HG03520 (cell line): ENCODE measurements around the gene RASL12.
"Not testable (repeated sequence)": the region's sequence is repeated elsewhere in the genome, so short reads cannot be mapped to it uniquely, and the experiment has no call there.

ENCODE experiments used
- ATAC-seq: cut with Tn5 transposase; IDR thresholded peaks from one replicate; pipeline ENCODE4 v1.9.1; 2021; ENCODE audit warnings: mild to moderate bottlenecking, moderate library complexity; ENCODE audit not compliant: unreplicated experiment

Gene RASL12

DNA sequence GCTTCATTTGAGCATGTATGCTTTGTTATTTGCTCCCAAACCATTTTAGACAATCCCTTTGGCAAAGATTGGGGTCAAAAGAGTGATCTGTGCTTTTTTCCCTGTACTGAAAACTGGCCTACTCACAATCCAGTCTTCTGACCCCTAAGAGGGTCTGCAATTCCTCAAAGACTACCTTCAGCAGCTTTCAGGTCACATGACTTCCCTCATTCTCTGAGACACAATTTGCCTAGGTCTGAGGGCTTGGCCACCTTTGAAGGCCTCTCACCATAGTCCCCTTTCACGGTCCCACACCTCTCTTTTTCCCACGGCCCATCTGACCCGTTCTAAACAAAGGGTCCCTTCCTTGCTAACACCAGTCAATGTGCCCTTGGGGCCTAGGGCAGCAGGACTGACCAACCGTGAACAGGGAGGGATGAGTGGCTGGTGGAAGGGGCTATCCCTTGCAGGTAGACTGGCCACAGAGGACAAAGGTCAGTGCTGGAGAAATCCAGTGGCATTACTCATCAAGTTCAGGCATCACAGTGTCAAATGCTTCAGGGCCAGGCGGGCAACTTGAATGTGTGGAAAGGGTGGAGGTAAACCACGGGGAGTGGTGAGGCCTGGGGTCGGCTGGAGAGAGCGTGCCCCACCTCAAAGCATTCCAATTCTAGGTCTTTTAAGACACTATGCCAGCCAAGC is 10.8 kb downstream of the RASL12 start:
- no peak for ATAC-seq

DNA sequence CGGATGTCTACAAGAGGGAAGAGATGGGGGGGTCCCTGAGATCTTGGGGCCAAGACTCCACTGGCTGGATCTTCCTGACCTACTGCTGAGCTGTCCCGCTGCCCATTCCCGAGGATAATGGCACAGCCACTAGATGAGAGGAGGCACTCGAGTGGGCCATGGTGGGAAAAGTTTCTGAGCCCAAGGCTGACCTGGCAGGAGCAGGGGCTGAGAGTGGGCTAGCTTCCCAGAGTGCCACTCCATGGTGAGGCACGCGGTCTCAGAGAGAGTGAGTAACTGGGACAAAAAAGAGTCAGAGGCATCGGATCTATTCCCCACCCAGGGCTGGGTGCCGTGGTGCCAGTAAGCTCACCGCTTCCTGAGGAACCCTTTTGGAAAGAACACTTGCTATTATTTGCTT is 11.7 kb downstream of the RASL12 start:
- no peak for ATAC-seq

DNA sequence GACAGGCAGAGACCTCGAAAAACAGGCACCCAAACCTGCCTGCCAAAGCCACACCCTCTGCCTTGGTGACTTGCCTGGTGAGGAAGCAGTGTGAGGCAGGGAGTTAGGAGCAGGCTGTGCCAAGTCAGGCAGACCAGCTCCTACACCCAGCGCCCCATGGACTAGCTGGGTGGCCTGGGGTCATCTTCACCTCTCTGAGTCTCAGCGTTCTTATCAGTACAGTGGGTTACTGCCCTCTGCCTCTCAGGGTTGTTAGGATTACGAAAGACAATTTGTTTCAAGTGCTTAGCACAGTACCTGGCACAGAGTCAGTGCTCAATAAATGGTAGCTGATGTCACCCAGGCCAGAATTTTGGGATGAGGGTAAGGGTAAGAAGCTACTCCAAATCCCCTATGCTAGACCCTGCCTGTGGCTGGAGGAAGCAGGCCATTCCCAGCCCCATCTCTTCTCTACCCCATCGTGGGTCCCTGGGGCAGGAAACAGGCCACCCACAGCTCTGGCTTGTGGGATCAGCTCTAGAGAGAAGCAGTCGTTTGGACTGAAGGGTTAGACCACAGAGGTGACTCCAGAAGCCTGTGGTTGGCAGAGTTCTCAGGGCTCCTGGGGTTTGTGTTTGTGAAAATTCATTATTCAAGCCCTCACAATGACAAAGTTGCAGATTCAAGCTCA is 12.5 kb downstream of the RASL12 start:
- ATAC-seq: no peak

DNA sequence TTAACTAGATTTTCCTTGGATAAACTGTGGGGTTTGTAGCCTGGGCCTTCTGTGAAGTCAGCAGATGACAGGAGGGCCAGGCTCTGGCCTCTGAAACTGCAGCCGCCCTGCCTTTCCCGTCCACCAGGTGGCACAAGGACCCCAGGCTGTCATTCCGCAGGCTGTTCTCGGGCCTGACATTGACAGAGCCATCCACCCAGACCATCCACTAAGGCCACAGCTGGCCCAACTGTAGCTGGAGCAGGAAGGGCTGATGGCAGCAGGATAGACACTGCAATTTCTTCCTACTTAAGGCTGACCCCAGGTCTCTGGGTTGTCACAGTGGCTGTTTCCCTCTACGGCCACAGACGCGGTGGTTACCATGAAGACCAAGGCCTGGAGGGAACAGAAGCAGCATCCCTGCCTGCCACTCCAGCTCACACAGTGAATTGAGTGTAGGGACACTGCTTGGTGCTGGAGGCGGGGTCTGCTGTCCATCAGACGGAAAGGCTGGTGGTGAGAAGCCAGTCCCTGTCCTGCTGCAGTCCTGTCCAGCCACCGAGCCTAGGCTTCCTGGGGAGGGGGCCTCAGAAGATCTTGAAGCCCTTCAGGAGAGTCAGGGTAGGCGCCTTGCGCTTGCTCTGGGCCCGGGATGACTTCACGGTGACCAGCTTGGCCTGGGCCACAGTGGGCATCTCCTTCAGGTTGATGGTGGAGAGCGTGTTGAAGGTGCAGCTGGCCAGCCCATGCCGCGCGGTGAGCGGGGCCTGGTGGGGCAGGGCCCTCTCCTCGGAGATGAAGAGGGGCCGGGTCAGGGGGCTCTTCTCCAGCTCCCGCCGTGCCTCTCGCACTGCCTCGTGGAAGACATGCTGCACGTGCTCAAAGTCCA is 13.2 kb downstream of the RASL12 start:
- no peak for ATAC-seq

DNA sequence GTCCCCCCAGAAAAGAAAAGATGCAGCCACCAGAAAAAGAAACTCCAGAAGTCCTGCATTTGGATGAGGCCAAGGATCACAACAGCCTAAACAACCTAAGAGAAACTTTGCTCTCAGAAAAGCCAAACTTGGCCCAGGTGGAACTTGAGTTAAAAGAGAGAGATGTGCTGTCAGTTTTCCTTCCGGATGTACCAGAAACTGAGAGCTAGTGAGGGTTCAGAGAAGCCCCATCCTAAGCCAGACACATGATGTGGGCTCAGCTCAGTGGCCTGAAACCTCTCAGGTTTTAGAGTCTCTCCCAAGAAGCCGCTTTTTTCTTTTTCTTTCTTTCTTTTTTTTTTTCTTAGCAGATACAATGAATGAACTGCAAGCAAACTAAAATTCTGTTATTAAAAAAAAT is 14.8 kb downstream of the RASL12 start:
- no peak for ATAC-seq

DNA sequence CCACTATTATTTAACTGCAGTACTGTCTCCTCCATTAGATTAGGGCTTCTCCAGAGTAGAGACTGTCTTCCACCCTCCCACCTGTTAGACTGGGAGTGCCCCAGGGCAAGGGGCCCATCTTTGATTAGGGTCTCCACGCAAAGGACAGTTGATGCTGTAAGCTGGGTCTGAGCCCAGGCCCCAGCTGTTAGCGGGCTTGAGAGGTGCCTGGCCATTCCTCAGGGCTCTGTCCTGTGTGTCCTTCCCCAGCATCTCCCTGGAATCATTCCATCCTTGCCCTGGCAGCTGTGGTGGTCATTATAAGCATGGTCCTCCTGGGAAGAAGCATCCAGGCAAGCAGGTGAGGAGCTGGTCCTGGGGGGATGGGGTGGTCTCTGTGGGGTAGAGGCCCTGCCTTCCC is 16.5 kb downstream of the RASL12 start:
- no peak for ATAC-seq

DNA sequence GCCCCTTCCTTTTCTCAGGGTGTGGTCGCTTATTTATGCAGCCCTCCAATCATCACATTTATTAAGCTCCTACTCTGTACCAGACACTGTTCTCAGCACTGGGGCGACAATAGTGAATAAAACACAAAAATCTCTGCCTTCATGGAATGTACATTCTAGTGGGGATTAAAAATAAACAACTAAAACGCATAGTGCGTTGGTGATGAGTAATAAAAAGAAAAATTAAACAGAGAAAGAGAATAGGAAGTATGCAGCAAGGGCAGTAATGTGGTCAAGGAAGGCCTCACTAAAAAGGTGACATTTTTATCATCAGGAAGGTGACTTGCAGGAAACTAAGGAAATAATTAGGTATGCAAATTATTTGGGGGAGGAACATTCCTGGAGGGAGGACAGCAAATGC is 17.5 kb downstream of the RASL12 start:
- ATAC-seq: no peak

DNA sequence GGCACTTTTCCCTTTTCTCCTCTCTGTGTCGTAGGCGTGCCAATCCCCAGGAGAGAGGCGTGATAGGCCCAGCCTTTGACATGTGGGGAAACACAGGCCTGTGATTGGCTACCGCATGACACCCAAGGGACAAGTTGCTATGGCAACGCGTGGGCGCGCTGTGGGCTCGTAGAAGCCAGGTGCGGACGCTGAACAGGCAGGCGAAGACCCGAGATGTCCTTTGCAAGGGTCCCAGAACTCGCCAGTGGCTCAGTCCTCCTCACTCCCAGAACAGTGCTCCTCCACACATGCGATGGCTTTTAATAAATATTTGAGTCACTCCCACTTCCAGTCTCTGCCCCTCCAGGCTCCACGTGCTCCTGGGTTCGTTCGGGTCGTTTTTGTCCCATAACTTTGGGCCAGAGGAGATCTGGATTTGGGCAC is 18.4 kb downstream of the RASL12 start:
- ATAC-seq: peak; percentile 83

DNA sequence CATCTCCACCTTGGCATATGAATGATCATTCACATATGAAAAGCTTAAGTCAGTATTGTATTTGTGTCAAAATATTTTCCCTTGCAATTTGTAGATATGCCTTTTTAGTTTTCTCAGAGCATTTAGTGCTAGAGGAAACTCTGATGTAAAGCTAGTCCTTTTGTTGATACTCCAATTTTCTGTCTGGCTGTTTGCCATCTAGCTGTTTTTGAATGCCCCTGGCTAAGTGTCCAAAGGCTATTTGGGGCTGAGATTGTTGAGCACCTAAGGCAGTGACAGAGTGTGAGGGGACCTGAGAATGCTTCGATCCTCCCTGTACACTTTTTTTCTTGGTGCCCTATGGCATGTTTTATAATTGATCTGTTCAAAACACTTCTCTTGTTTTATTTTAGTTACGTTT is 19.6 kb downstream of the RASL12 start:
- ATAC-seq: no peak

DNA sequence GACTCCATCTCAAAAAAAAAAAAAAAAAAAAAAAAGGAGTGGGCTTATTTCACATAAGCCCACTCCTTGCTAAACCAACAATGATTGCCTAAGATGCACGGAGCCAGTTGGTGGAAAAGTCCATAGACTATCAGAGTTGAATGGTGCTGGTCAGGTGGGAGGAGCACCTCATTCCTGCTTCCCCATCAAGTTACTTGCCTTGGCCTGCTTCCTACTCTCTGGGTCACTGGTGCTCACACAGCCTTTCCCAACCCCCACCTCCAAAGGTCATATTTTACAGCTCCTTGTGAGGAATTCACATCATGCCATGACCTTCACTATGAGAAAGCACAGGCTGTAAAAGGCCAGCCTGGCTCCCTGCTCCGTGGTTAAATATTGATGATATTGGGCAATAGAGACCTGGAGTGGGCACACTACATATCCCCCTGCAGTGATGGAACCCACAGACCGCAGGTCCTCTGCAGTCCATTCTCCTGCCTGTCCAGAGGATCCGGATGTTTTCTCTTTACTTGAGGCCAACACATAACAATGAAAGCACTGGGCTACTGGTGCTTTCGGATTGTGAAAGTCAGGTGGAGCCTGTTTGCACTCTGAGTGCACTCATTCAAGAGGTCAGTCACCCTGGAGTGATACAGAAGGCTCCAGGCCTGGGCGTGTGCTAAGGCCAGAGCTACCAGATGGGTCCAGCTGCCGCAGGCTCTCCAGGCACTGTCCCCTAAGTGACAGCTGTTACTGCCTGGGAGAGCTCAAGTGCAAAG is 22.9 kb downstream of the RASL12 start, which contains the start of gene SLC51B:
TSS of gene SLC51B (plus strand) at position 664 of the 758 bp plus-strand sequence. CDS start 4,618 bp downstream, outside the sequence.
- no peak for ATAC-seq

DNA sequence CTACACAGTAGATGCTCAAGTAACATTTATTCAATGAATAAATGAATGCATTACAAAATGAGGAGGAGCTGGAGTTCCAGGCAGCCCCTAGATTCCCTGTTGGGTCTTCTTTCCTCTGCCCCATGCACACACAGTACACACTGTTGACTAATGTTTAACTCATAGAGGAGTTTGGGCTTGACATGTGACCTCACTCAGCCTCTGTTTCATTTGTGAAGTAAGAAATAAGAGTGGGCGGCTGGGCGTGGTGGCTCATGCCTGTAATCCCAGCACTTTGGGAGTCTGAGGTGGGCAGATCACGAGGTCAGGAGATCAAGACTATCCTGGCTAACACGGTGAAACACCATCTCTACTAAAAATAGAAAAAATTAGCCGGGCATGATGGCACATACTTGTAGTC is 23.6 kb downstream of the RASL12 start:
- ATAC-seq: not testable (repeated sequence)

DNA sequence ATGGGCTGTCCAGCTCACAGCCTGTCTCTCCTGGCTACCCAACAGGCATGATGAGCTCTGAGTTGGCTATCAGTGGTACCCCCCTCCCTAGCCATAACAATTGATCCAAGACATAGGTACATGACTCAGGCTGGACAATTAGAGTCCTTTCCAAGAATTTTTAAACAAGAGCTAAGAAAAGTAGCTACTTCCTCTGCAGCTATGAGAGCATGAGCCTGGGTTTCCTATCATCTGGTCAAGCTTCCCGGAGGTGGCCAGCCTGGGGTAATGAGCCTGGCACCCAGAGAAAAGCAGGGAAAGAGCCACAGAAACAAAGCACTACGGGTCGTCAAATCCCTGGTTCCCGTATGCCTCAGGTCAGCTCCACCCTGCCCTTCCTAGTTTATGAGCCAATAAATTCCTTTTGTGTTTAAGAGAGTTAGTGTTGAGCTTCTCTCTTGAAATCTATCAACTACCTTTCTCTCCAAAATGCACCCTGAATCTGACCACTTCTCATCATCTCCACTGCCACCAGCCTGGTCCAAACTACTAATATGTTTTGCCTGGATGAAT is 24.9 kb downstream of the RASL12 start:
- no peak for ATAC-seq

DNA sequence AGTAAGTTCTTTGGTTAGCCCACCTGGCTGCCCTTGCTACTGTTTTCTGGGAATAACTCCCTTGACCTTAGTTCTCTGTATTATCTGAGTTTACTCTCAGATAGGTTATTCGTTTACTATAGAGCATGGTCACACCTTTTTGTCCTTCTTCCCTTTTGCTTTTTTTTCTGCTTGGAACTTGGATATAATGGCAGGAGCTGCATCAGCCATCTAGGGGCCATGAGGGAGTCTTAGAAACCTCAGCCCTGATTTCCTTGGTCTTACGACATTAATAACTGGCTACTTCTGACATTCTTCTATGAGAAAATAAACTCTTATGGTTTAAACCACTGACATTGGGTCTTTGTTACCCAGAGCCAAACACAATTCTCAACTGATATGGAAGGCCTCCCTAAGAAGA is 26.0 kb downstream of the RASL12 start:
- ATAC-seq: no peak

DNA sequence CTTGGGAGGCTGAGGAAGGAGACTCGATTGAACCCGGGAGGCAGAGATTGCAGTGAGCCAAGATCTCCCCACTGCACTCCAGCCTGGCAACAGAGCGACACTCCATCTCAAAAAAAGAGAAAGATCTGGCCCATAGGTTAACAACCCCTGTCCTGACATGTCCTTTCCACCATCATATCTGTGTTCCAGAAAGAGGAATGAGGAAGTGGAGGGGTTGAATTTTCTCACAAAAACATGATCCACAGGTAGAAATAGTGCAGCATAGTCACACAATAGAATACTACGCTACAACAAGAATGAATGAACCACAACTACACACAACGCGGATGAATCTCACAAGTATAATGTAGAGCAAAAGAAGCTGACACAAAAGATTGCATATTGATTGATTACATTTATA is 27.3 kb downstream of the RASL12 start:
- no peak for ATAC-seq

DNA sequence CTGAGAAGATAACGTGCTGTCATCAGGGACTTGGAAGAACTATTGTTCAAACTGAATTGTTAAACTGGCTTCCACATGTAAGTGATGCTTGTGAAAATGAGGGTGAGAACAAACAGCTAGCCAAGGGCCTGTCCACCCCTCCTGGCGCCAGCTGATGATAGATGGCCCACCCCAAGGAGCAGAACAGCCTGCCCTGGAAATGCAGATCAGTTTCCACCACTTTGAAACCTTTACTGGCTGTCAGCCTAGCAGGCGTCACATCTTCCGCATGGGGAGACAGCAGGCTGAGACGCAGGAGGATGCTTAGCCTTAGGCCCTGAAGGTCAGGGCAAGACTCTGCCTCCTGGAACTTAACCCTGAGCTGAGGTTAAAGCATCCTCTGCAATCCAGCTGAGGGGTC is 29.0 kb downstream of the RASL12 start:
- no peak for ATAC-seq

DNA sequence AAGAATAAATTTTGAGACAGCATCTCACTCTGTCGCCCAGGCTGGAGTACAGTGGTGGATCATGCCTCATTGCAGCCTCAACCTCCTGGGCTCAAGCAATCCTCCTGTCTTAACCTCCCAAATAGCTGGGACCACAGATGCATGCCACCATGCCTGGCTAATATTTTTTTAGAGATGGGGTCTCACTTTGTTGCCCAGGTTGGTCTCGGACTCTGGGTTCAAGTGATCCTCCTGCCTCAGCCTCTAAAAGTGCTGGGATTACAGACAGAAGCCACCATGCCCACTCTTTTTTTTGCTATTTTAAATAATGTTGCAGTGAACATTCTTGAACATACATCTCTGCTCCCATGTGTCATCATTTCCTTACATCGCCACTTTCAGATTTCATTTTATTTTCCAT is 29.4 kb downstream of the RASL12 start:
- no peak for ATAC-seq

DNA sequence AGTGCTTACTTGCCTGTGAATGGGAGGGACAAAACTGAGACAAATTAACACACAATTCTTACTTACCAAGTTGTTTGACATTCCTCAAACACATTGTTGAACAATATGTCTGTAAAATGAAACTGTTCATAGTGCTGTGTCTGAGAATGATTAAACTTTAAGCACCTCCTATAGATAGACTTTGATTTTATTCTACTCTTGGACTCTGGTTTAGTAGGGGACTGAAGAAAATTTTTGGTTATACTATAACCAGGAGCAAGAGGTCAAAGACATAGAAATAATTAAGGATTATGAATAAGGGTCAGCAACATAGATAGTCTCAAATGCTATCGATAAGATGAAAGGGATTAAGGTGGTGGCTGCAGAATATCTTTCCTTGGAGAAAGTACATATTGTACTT is 30.5 kb downstream of the RASL12 start:
- no peak for ATAC-seq

DNA sequence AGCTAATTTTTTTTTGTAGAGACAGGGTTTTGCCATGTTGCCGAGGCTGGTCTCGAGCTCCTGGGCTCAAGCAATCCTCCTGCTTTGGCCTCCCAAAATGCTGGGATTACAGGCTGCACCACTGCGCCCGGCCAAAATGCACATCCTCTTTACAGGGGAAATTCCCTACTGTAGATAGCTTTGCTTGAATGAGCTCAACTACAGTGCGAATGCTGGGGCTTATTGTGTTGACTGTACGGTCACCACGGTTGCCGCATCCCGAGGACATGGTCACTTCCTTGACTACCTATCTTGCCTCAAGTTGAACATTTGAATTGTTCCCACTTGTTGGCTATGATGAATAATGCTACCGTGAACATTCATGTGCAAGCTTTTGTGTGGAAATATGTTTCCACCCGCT is 33.1 kb downstream of the RASL12 start:
- no peak for ATAC-seq

DNA sequence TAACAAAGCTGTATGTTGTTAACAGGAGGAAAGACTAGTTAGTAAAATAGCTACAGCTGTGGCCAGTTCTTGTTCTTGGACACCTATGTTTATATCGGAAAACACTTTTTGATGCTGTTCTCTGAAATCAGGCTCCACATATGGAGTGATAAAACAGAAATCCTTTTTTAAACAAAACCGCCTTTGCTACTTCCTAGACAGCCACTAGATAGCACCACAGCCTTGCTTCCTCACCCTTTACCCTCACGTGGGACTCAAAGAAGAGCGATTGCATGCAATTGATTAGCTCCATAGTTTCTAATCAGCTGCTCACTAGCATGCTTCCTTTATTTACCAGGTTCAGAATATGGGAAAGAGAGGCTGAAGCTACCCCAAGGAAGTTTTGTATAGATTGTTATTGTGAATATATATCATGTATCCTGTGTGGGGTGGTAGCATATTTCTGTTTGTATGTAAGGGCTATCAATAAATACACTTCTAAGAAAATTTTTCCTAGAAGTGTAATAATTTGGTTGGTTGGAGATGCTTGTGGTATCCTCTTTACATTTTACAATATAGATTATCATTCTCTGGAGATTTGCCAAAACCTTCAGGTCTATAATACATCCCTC is 34.0 kb downstream of the RASL12 start:
- ATAC-seq: no peak

DNA sequence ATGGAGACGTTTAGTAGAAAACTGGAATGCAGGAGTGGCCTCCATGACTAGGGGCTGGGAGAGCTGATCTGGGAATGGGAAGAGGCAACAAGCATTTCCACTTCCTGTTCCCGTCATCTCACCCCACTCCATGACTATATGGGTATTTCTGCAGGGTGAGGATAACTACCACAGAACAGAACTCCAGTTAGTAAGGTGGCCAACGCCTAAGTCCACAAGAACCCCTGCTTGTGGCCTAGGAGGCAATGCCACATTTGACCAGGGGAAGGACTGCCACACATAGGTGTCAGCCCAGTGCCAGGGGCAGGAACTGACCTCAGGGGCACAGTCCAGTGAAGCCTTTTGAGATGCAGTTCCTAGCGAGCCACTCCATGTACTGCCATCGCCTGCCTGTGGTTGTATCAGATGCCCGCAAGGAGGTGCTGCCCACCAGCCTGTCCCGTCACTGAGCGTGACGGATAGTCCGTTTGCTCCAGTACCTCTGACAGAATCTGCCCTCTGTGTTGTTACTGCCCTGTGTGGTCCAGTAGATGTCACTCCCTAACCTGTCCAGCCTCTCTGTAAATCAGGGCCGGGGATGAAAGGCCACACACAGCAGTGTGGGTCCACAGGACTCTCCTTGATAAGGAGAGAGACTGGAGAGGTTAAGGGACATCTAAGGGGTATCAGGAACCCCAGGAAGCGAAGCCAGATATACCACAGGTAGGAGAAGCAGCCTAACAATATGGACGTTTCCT is 34.8 kb downstream of the RASL12 start:
- ATAC-seq: no peak
